Activated CD8-positive, alpha-beta memory T cell treated with anti-CD3 and anti-CD28 coated beads for 4 hours (primary cell): ENCODE data around the gene SGMS2.
"Not testable (repeated sequence)": the region's sequence is repeated elsewhere in the genome, so short reads cannot be mapped to it uniquely, and the experiment has no call there.

ENCODE experiments used
- DNase-seq, 2 donors: peaks; one replicate each; pipeline ENCODE4 v3.0.0-alpha.2; 2020; ENCODE audit warnings: low read depth in 2 of 2

SGMS2 gene

DNA sequence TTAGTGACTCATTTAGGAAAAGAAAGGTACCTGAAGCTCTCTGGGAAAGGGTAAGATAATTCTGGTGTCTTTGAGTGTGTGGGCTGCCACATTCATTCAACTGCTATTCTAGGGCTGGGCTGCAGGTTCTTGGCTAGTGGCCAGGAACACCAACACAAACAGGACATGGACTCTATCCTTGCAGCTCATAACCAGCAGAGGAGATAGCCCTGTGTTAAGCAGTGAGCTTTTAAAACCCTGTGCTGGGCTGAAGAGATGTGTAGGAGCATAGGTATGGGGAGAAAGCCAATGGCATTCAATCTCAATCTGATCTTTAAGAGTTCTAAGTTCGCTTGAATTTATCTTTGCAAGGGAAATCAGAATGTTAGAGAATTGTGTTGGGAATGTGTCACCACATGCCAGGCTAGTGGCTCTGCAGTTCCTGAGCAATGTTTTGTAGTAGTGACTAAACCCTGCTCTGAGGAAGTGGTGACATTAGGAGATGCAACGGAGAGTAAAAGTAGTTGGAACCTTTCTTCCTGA, 39.2 kb downstream of the SGMS2 start:
- DNase-seq = no peak

DNA sequence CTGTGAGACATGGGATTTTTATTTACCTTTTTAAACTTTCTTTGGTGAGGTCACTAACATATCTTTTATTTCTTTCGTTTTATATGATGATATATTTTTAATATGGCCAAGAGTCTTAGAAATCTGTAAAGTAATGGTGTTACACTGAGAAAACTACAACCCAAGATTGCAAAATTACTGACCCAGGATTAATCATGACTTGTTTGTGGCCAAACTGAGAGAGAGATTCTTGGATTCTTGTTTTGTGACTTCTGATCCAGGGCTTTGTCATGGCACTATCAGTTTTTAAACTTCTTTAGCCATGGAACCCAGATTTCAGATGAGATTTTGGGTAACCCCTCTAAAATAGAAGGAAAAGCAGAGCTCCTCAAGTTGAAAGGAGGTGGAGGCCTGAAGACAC, 42.0 kb downstream of the SGMS2 start:
- no peak for DNase-seq

DNA sequence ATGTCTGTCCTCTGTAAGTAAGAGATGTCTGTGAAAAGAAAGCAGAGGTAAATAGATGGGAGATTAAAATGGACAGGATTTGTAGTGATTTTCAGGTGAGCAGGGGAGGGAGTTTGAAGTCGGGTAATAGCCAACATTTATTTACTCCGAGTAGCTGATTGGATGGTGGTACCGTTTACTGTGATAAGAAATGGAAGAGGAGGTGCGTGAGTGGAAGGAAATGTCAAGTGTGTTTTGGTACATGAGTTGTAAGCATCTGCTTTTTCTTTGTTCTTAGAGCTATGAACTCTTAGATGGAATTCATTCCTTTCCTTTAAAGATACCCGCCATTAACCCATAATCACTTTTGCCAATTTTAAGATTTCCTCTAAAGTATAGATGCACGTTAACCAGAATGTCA, 45.5 kb downstream of the SGMS2 start:
- DNase-seq = no peak

DNA sequence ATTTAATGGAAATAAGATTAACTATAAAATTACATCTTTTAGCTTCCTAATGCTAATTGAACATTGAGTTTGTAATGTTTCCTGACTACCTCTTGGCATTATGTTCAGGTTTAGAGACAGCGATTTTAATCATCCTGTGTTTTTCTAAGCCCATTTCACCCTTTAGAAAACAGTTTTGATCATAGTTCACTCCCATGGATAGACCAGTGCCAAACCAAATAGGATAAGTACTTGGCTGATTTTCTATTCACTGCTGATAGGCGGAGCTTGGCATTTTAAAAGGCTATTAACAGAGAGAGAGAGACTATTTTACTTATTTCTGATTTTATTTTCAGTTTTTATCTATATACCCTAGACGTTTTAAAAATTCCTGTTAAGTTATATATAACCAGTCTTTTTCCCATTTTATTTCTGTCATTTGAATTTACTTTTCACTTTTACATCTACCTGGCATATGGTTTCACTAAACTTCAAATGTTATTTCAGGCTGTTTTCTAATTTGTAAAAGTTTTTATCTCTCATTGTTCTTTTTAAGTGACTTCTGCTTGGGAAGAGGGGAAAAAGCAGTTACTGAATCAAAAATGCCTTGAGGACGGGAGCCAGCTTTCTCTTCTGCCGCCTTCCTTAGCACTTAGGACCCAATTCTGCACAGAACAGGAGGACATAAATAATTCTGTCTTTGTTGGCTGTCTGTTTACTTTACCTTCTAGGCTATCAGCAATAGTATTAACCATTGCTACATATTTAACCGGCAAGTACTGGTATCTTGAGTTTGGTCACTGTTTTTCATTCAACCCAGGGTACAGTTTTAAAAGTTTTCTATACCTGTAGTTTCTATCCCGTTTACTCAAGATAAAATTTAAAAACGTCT, 46.4 kb downstream of the SGMS2 start:
- no peak for DNase-seq

DNA sequence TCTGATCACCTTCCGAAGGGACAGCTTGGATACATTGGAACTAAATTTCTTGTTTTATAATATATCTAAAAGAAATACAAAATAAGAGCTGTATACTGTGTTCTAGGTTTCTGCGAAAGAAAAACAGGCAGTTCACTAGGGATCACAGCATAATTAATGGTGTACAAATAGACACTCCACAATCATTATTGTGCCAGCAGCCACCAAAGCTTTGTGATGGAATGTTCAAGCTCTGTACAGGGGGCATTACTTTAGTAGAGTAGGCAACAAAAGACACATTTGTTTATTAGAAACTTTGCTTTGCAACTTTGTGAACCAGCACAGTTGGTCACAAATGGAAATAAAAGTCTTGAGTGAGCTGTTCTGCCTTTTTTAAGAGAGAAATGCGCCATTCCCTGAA, 49.3 kb downstream of the SGMS2 start:
- DNase-seq = no peak

DNA sequence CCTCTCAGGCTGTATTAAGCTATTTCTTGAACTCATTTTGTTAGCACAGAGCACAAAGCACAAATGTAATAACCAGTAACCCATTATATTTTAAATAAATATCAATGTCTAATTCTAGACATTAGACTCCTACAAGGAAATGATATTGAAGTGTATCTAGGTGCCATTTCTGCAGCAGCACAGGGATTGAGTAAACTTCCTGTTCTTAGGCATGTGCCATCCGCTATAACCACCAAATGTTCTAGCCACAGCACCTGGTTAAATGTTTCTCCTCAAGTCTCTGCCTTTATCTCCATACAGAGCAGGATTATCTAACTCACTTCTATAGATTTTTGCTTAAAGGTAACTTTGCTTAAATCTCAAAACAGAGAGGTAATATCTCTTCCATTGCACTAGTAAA, 51.4 kb downstream of the SGMS2 start:
- no peak for DNase-seq

DNA sequence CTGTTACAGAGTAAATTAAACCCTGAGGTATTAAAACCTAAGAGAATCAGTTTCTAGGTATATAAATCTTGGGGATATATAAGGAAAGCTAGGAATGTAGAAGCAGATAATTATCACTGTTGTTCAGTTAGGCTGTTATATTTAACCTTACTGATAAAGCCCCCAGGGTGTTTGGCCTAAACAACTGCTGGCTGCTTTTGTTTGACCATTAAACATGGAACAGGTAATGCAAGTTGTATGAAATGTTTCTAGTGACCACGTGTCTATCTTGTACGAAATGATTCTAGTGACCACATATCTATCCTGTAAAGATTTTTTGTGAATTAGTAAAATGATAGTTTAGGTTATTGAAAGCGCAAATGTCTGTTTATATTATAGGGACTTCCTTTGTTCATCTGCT, 52.6 kb downstream of the SGMS2 start:
- no peak for DNase-seq

DNA sequence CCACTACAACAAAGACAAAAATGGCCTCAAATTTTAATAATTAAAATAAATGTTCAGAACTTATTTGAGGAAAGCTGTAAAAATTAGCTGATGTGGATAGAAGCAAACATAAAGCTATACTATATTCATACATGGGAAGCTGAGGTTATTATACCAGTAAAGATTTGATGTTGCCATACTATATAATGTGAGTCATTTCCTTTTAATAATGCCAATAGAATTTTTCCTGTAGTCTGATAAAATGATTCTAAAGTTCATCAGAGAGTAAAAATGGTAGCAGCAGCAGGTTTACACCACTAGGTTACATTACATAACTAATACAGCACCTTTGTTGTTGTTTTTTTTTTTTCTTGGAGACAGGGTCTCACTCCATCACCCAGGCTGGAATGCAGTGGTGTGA, 61.1 kb downstream of the SGMS2 start:
- DNase-seq = no peak

DNA sequence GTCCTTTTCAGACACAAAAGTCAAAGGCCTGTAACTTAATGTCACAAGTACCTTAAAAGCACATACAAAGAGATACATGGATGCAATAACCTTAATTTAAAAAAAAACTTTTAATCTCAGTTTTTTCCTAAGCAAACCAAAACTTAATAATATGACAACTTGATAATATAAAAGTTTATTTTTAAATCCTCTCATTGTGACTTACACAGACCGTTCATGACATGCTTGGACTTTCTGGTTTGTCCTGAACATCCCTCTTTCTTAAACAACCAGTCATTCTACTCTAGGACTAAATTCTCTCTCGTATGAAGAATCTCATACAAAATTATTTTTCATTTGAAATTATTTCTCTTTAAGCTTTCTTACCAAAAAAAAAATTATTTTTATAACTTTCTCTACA, 63.5 kb downstream of the SGMS2 start:
- DNase-seq = no peak

DNA sequence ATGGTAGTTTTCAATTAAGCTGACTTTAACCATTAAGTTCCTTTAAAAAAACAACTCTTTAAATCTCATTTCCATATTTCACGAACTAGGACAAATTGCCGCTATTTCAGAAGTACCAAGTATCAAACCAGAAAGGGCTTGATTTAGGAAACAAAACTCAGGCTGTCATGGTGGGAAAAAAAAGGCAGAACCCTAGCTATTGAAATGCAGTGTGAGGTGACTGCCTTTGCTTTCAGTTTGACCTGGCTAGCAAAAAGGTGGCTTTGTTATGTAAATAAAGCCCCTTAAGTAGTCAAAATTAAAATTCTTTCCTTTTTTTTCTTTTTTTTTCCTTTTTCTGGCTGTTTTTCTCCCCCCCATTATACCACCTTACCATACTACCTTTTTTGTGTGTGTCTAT, 66.0 kb downstream of the SGMS2 start:
- DNase-seq = no peak

DNA sequence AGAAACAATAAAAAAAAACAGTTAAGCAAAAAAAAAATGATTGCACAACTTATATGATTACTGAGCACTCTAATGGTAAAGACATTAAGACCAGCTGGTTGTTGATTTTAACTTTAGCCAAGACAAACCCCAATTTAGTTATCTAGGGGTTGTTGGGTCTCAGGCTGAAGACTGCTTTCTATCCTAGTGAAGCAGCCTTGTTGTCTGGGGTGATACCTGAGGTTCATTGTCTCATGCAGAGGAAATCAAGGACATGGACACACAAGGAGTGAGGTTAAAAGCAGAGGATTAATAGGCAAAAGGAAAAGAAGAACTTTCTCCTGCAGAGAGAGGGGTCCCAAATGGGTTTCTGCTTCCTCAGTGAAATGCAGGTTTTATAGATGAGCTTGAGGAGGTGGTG, 66.6 kb downstream of the SGMS2 start:
- DNase-seq = no peak

DNA sequence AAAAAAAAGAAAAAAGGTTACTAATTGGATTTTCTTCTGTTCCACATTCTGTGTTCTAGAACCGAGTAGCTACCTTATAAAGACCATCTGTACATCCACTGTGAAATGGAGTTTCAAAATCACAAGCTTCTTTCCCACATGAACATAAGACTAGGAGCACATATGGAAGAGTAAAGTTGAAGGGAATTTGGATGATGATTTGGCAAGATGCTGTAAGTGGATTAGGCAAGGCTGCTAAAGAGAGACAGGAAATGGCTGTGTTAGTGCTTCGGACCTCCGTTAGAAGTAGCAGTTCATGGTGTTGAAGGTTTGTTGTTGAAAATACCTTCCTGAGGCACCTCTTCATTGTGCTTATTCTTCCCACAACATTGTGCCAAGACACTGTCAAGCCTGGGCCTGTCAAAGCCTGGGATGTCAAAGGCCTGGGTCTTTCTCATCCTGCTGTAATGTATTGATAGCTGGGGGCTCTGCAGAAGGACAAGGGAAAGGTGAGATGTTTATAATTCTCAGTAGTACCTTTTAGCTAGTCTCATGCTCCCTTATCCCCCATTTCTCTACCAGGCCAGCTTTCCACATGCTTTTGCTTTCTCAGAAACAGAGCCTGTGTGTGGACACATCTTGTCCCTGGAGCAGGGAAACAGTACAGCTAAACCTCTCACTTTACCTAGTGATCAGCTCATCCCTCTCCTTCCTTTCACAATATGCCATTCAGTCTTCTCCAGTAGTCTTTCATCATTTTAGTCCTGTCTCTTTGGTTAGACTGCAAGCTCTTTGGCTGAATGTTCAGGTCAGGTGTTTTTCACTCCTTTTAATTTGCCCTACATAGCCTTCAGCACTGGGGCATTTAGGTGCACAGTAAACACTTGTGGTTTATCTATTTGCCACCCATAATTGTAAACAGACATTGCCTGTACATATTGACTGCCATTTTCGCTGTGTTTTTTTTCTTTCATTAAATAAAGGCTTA, 68.7 kb downstream of the SGMS2 start:
- no peak for DNase-seq

DNA sequence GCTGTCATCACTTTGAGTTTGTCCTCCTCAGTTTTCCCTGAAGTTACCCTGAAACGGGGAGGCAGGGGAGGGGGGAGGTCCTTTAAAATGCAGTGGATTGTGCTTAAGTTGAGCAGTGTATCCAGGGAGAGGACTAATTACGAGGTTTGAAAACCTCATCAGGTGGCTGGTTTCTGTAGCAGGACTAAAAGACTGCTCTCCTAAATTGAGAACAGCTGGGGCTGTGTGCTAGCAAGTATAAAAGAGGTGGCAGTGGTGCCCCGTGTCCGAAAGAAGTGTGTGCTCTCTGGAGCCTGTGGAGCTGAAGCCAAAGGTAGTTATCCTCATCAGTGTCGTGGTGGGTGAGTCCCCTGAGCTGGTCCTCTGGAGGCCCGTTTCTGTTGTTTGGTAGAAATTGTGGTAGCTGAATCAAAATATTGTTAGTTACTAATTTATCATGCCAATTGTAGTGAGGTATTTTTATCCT, 69.4 kb downstream of the SGMS2 start:
- no peak for DNase-seq

DNA sequence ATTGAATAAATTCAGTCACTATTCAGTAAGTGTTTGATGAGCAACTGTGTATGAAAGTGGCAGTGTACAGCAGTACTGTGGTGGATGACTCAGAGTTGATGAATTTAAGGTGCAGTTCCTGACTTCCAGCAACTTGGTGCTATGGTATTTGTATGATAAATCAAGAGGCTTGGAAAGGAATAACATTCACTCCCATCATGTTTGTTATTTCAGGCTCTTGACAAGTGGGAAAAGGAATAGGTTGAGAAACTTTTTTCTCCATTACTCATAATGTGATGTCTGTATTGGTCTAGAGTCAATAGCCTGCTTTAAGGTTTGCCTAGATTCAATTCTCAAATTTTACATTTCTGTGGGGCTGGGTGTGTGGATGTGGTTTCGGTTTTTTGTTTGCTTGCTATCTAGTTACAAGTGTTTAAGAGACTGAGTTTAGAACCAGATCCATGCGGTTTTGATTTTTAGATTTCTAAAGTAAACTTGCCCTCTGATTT, 71.5 kb downstream of the SGMS2 start:
- no peak for DNase-seq

DNA sequence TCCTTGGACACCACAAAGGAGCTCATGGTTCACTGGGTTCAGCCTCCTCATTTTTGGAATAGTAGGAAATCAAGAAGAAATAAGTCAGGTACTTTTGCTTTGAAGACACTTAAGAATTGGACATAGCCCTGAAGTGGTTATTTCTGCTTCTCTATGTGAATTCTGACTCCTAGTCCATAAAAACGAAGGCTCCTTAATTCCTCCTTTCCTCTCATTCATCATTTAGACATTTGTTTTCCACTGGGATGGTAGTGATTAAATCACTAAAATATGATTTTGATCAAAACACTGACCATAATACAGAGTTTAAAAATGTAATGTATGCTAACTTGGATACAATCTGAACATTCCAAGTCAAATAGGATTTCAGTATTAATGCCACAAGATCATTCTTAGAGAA, 71.9 kb downstream of the SGMS2 start:
- DNase-seq = no peak

DNA sequence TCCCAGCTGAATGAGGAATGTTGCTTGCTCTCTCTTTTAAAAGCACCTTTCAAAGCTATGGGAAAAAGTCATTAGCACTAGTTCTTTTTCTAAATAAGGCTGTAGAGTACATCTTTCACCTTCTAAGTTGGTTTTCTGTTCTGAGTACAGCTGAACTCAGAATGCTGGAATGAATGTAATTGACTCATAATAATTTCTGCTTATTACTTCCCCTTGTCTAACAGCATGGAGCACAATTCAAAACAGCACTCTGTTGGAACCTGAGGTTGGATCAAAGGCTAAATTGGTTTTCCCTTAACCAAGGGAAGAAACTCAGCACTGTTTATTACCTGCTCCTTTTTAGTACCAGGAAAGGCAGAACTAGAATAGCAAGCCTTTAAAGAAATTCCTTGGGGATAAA, 73.1 kb downstream of the SGMS2 start:
- DNase-seq = no peak

DNA sequence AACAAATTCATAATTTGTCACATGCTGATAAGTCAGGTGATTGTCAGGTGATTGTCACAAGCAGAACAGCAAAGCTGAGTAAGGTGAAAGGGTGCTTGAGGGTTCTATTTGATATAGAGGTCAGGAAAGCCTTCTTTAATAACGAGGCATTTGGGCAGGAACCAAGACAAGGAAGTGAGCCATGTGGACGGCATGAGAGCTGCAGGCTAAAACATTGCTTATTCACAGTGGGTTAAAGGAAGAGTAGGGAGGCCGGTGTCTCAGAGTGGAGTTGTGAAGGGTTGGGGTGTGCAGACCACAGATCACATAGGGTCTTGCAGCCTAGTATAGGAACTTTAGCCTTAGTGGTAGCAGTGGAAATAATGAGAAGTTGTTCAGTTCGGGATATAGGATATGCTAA, 75.3 kb downstream of the SGMS2 start:
- DNase-seq = no peak

DNA sequence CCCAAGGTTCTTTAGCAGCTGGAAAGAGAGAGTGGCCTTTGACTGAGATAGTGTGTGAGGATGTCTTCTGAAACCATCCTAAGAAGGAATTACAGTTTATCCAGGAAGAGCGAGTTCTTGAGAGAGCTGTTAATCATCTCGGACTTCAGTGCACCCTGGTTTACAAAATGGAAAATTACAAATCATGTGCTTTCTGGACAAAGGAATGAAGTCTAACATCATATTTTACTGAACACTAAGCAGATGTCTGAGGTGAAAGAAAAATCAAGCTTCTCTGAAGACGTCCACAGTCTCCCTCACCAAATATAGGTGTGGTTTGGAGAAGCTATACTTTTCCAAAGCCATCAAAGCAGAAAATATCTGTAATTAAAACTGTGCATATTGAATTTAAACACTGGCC, 75.8 kb downstream of the SGMS2 start:
- DNase-seq = no peak

DNA sequence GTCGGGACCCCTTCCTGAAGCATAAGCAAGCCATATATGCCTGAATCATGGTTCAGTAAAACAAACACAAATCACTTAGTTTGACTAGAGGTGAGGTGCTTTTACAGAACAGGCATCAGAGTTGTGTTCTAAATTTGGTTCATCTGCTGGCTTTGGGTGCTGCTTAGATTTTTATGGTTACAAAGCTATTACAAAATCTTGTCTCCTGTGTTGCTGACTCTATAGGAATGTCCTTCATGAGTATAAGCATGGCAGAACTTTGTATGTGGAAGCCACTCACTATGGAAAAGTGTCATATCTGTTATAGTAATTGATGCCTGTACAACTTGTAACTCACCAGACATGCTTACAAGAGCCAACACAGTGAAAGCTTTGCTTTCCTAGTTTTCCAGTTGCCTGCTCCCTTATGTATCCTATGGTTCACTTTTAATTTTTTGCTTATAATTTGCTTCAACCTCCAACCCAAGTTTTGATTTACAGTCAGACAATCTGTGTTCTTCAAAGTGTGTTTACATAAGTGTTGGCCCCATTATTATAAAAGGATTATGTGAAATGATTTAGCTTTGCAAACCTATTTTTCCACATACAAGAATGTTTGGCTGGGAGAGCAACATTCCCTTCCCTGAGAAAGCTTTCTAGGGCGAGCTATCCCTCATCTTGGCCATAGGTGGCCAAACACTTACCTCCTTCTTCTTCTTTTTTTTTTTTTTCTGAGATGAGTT, 76.6 kb downstream of the SGMS2 start:
- DNase-seq = no peak

DNA sequence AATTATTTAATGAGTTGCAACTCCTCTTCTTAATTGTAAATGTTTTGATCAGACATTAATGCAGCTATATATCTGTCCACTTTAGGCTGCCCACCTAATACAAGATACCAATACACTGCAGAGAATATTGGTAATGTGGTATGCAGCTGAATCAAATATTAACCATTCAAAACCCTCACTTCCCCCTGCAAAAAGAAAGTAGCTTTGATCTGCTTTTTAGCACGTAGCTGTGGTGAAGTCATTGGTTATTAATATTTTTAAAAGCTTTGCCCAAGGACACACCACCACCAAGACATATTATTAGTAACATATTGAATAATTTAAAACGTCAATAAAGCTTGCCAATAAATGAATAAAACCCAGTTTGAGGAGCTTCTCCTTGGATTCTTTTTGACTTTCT, 78.0 kb downstream of the SGMS2 start:
- no peak for DNase-seq

DNA sequence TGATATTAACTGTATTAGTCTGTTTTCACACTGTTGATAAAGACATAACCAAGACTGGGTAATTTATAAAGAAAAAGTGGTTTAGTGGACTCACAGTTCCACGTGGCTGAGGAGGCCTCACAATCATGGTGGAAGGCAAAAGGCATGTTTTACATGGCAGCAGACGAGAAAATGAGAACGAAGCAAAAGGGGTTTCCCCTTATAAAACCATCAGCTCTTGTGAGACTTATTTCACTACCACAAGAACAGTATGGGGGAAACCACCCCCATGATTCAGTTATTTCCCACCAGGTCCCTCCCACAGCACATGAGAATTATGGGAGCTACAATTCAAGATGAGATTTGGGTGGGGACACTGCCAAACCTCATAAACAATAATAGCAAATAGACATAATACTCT, 80.3 kb downstream of the SGMS2 start:
- DNase-seq = not testable (repeated sequence)
